HepG2 (cell line): Measurements from ENCODE around the gene DENND1C. TPM values are rescaled to one million over a fixed set of nuclear protein-coding genes. Genes with fewer than 3 reads are reported as not detected.

Experiments used
- EED ChIP-seq: sonication (generic); formaldehyde crosslinking; IDR thresholded peaks from 2 replicates; pipeline ENCODE4 v1.5.0; 2020; ENCODE audit warnings: mild to moderate bottlenecking, missing genetic modification reagents
- ELF3 ChIP-seq: IDR thresholded peaks from 2 replicates; pipeline ENCODE4 v1.6.1; 2016; ENCODE audit warnings: missing genetic modification reagents, missing compliant biosample characterization
- MED1 ChIP-seq: sonication (generic); formaldehyde crosslinking; IDR thresholded peaks from 2 replicates; pipeline ENCODE4 v1.4.0; 2020; ENCODE audit warnings: missing genetic modification reagents
- NFYC ChIP-seq: IDR thresholded peaks from 2 replicates; pipeline ENCODE4 v1.6.1; 2016; ENCODE audit warnings: missing genetic modification reagents, missing compliant biosample characterization
- RXRB ChIP-seq: IDR thresholded peaks from 2 replicates; pipeline ENCODE4 v1.6.1; 2016; ENCODE audit warnings: borderline replicate concordance, missing genetic modification reagents, missing compliant biosample characterization
- ZBTB20 ChIP-seq: sonication (generic); formaldehyde crosslinking; IDR thresholded peaks from 2 replicates; pipeline ENCODE4 v1.8.1; 2023; ENCODE audit warnings: missing genetic modification reagents, low read depth, mild to moderate bottlenecking, borderline replicate concordance
- ZNF12 ChIP-seq: sonication (generic); formaldehyde crosslinking; IDR thresholded peaks from 2 replicates; pipeline ENCODE4 v1.5.0; 2020; ENCODE audit warnings: missing genetic modification reagents
- ZNF234 ChIP-seq: sonication (generic); formaldehyde crosslinking; conservative IDR thresholded peaks from 2 replicates; pipeline ENCODE4 v1.5.1; 2020; ENCODE audit warnings: mild to moderate bottlenecking, missing genetic modification reagents
- ZNF383 ChIP-seq: sonication (generic); formaldehyde crosslinking; IDR thresholded peaks from 2 replicates; pipeline ENCODE4 v1.4.0; 2020; ENCODE audit warnings: missing genetic modification reagents, mild to moderate bottlenecking, borderline replicate concordance
- ZNF430 ChIP-seq: sonication (generic); formaldehyde crosslinking; IDR thresholded peaks from 2 replicates; pipeline ENCODE4 v1.9.0; 2021; ENCODE audit warnings: mild to moderate bottlenecking, missing genetic modification reagents
- ZNF766 ChIP-seq: sonication (generic); formaldehyde crosslinking; IDR thresholded peaks from 2 replicates; pipeline ENCODE4 v1.5.0; 2020; ENCODE audit warnings: missing genetic modification reagents, borderline replicate concordance
- ZNF839 ChIP-seq: sonication (generic); formaldehyde crosslinking; IDR thresholded peaks from 2 replicates; pipeline ENCODE4 v1.4.0; 2020; ENCODE audit warnings: missing genetic modification reagents, mild to moderate bottlenecking, borderline replicate concordance
- ZSCAN12 ChIP-seq: sonication (generic); formaldehyde crosslinking; IDR thresholded peaks from 2 replicates; pipeline ENCODE4 v1.9.0; 2021; ENCODE audit warnings: mild to moderate bottlenecking, missing genetic modification reagents
- polyA plus RNA-seq, 8 experiments: library from polyadenylated mRNA; depleted of rRNA in 3 of 8; stranded (reverse) in 7 of 8; unstranded in 1 of 8; fragments of >200 nt; fragmentation: Illumina TruSeq in 4 of 8; extraction: Trizol in 4 of 8; gene quantifications; 2 replicates each; pipeline versions ENCODE4 v1.2.1 to v1.2.3, GENCODE V29; 2011 to 2016; ENCODE audit warnings: low read depth in 4 of 8, missing spikeins in 1 of 8, mixed read lengths in 1 of 8; ENCODE audit not compliant: insufficient read depth in 1 of 8
- total RNA-seq, 5 experiments: library from RNA; depleted of rRNA; stranded (reverse); fragments of >200 nt; fragmentation: Illumina TruSeq; extraction: Trizol; gene quantifications; 2 replicates each; pipeline ENCODE4 v1.2.3, GENCODE V29; 2016; ENCODE audit warnings: low read depth in 1 of 5
- TF ChIP-seq, protein P1 (sequence below): sonication (generic); formaldehyde crosslinking; IDR thresholded peaks from 2 replicates; pipeline ENCODE4 v1.4.0; 2020; ENCODE audit warnings: missing genetic modification reagents, borderline replicate concordance
- TF ChIP-seq, protein P2 (sequence below): sonication (generic); formaldehyde crosslinking; IDR thresholded peaks from 2 replicates; pipeline ENCODE4 v1.4.0; 2020; ENCODE audit warnings: missing genetic modification reagents, mild to moderate bottlenecking, borderline replicate concordance
- TF ChIP-seq, protein P3 (sequence below): sonication (generic); formaldehyde crosslinking; IDR thresholded peaks from 2 replicates; pipeline ENCODE4 v1.5.1; 2020; ENCODE audit warnings: missing genetic modification reagents, mild to moderate bottlenecking, borderline replicate concordance
- TF ChIP-seq, protein P4 (sequence below): IDR thresholded peaks from 2 replicates; pipeline ENCODE4 v1.6.1; 2016; ENCODE audit warnings: mild to moderate bottlenecking, missing biosample characterization, missing genetic modification reagents
- TF ChIP-seq, protein P5 (sequence below): sonication (generic); formaldehyde crosslinking; IDR thresholded peaks from 2 replicates; pipeline ENCODE4 v1.8.1; 2022; ENCODE audit warnings: mild to moderate bottlenecking, missing genetic modification reagents
- TF ChIP-seq, protein P6 (sequence below): IDR thresholded peaks from 2 replicates; pipeline ENCODE4 v1.6.1; 2016; ENCODE audit warnings: low read depth

Gene DENND1C
- total and polyA plus RNA-seq, 2 of the 13 experiments (the other 11 are each of a cell fraction or from before 2014, with no cell fraction given): 0.04 to 0.73 TPM

DNA sequence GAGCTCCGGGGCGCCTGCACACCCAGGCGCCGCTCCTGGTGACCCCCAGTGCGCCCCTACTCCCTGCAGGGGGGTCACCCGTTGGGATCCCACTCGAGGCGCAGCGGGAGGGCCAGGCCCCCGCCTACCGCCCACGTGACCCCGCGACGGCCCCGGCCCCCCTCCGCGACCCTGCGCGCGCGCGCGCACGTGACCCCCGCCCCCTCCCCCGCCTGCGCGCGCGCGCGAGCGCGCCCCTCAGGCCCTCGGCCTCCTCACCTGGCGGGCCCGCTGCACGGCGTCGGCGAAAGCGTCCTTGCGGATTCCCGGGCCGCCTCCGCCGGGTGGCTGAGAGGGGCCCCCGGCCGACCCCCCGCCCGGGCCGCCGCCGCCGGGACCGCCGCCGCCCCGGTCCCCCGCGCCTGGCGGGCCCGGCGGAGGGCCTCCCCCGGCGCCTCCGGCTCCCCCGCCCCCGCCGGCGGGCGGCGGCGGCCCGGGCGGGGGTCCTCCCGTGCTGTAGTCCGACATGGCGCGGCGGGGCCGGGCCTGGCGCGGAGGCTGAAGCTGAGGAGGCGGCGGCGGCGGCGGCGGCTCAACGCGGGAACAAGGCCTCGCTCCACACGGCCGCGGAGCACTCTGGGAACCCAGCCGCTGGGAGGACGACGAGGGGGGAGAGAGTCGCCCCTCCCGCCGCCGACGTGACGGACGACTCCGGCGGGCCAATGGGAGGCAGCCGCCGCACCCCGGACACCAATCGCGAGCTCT, 57.2 kb downstream of the DENND1C start, which contains the start of gene KHSRP (continued):
- TF ChIP-seq ZSCAN12 (CRISPR knock-in tag): no peak
- TF ChIP-seq, protein P1, sequence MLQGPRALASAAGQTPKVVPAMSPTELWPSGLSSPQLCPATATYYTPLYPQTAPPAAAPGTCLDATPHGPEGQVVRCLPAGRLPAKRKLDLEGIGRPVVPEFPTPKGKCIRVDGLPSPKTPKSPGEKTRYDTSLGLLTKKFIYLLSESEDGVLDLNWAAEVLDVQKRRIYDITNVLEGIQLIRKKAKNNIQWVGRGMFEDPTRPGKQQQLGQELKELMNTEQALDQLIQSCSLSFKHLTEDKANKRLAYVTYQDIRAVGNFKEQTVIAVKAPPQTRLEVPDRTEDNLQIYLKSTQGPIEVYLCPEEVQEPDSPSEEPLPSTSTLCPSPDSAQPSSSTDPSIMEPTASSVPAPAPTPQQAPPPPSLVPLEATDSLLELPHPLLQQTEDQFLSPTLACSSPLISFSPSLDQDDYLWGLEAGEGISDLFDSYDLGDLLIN: no peak
- no peak for TF ChIP-seq ZBTB20
- TF ChIP-seq, protein P2, sequence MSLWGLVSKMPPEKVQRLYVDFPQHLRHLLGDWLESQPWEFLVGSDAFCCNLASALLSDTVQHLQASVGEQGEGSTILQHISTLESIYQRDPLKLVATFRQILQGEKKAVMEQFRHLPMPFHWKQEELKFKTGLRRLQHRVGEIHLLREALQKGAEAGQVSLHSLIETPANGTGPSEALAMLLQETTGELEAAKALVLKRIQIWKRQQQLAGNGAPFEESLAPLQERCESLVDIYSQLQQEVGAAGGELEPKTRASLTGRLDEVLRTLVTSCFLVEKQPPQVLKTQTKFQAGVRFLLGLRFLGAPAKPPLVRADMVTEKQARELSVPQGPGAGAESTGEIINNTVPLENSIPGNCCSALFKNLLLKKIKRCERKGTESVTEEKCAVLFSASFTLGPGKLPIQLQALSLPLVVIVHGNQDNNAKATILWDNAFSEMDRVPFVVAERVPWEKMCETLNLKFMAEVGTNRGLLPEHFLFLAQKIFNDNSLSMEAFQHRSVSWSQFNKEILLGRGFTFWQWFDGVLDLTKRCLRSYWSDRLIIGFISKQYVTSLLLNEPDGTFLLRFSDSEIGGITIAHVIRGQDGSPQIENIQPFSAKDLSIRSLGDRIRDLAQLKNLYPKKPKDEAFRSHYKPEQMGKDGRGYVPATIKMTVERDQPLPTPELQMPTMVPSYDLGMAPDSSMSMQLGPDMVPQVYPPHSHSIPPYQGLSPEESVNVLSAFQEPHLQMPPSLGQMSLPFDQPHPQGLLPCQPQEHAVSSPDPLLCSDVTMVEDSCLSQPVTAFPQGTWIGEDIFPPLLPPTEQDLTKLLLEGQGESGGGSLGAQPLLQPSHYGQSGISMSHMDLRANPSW (CRISPR knock-in tag): no peak
- TF ChIP-seq ZNF12 (CRISPR knock-in tag): no peak
- TF ChIP-seq ZNF766 (CRISPR knock-in tag): no peak
- TF ChIP-seq ZNF383 (CRISPR knock-in tag): no peak
- TF ChIP-seq RXRB (CRISPR knock-in tag): no peak
- TF ChIP-seq, protein P3, sequence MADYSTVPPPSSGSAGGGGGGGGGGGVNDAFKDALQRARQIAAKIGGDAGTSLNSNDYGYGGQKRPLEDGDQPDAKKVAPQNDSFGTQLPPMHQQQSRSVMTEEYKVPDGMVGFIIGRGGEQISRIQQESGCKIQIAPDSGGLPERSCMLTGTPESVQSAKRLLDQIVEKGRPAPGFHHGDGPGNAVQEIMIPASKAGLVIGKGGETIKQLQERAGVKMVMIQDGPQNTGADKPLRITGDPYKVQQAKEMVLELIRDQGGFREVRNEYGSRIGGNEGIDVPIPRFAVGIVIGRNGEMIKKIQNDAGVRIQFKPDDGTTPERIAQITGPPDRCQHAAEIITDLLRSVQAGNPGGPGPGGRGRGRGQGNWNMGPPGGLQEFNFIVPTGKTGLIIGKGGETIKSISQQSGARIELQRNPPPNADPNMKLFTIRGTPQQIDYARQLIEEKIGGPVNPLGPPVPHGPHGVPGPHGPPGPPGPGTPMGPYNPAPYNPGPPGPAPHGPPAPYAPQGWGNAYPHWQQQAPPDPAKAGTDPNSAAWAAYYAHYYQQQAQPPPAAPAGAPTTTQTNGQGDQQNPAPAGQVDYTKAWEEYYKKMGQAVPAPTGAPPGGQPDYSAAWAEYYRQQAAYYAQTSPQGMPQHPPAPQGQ (CRISPR knock-in tag): no peak
- TF ChIP-seq, protein P4, sequence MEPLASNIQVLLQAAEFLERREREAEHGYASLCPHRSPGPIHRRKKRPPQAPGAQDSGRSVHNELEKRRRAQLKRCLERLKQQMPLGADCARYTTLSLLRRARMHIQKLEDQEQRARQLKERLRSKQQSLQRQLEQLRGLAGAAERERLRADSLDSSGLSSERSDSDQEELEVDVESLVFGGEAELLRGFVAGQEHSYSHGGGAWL (CRISPR knock-in tag): no peak
- peak; percentile 47; the same call in 1 of the 2 replicates for TF ChIP-seq ZNF430 (CRISPR knock-in tag)
- TF ChIP-seq NFYC: no peak
- TF ChIP-seq, protein P5, sequence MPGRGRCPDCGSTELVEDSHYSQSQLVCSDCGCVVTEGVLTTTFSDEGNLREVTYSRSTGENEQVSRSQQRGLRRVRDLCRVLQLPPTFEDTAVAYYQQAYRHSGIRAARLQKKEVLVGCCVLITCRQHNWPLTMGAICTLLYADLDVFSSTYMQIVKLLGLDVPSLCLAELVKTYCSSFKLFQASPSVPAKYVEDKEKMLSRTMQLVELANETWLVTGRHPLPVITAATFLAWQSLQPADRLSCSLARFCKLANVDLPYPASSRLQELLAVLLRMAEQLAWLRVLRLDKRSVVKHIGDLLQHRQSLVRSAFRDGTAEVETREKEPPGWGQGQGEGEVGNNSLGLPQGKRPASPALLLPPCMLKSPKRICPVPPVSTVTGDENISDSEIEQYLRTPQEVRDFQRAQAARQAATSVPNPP: no peak
- TF ChIP-seq MED1 (CRISPR knock-in tag): no peak
- no peak for TF ChIP-seq ZNF839 (CRISPR knock-in tag)
- TF ChIP-seq, protein P6, sequence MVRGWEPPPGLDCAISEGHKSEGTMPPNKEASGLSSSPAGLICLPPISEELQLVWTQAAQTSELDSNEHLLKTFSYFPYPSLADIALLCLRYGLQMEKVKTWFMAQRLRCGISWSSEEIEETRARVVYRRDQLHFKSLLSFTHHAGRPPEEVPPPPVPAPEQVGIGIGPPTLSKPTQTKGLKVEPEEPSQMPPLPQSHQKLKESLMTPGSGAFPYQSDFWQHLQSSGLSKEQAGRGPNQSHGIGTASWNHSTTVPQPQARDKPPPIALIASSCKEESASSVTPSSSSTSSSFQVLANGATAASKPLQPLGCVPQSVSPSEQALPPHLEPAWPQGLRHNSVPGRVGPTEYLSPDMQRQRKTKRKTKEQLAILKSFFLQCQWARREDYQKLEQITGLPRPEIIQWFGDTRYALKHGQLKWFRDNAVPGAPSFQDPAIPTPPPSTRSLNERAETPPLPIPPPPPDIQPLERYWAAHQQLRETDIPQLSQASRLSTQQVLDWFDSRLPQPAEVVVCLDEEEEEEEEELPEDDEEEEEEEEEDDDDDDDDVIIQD (CRISPR knock-in tag): no peak
- no peak for TF ChIP-seq ZNF234 (CRISPR knock-in tag)
- TF ChIP-seq EED (CRISPR knock-in tag): no peak
- TF ChIP-seq ELF3 (CRISPR knock-in tag): no peak
